Sigmoid colon (tissue), 4 donors: Measurements from ENCODE around the gene GOLGA6L6.
"Not testable (repeated sequence)": the region's sequence is repeated elsewhere in the genome, so short reads cannot be mapped to it uniquely, and the experiment has no call there.

Experiments used
- CTCF ChIP-seq, 4 experiments: fragments of 450-650 bp in 3 of 4; fragments of 200-600 bp in 1 of 4; IDR thresholded peaks; one replicate each; pipeline ENCODE4 v1.5.1; 2016 to 2019; ENCODE audit warnings: antibody characterized with exemption in 4 of 4, mild to moderate bottlenecking in 3 of 4, moderate library complexity in 2 of 4
- POLR2A ChIP-seq, 2 donors: fragments of 450-650 bp; IDR thresholded peaks; one replicate each; pipeline ENCODE4 v1.6.1; 2016; ENCODE audit warnings: antibody characterized with exemption in 2 of 2, mild to moderate bottlenecking in 2 of 2, moderate library complexity in 2 of 2
- POLR2AphosphoS5 ChIP-seq, 4 donors: sonication (generic); formaldehyde crosslinking; IDR thresholded peaks; one replicate each; pipeline ENCODE4 v1.6.1; 2017; ENCODE audit warnings: antibody characterized with exemption in 4 of 4

- not testable (repeated sequence) for TF ChIP-seq CTCF, POLR2A, POLR2AphosphoS5 (IDR thresholded peaks at IDR 0.05)
These were observed 52.3 kb downstream of the GOLGA6L6 start for GRCh38 chr15:20489320-20489719.
